22Rv1 (cell line): Measurements from ENCODE around the gene MMP24OS.

Source experiments
- H3K27ac ChIP-seq: fragments of 450-650 bp; 2 replicates; pipeline ENCODE4 v1.5.1; 2017
- ZFX ChIP-seq: fragments of 450-650 bp; IDR thresholded peaks from 2 replicates; pipeline ENCODE4 v1.6.1; 2017; ENCODE audit warnings: antibody characterized with exemption, borderline replicate concordance
- TF ChIP-seq, protein P1 (sequence below): fragments of 450-650 bp; IDR thresholded peaks from 2 replicates; pipeline ENCODE4 v1.5.1; 2017; ENCODE audit warnings: mild to moderate bottlenecking

The MMP24OS gene

GRCh38 chr20:35277531-35278395 lies at the start of gene MMP24OS:
TSS of gene MMP24OS (minus strand) at chr20:35278122. CDS start at chr20:35277929, 193 bp downstream.
- H3K27ac ChIP-seq = peak within 1 kb of the TSS; percentile 87
- no peak for TF ChIP-seq ZFX
- TF ChIP-seq, protein P1, sequence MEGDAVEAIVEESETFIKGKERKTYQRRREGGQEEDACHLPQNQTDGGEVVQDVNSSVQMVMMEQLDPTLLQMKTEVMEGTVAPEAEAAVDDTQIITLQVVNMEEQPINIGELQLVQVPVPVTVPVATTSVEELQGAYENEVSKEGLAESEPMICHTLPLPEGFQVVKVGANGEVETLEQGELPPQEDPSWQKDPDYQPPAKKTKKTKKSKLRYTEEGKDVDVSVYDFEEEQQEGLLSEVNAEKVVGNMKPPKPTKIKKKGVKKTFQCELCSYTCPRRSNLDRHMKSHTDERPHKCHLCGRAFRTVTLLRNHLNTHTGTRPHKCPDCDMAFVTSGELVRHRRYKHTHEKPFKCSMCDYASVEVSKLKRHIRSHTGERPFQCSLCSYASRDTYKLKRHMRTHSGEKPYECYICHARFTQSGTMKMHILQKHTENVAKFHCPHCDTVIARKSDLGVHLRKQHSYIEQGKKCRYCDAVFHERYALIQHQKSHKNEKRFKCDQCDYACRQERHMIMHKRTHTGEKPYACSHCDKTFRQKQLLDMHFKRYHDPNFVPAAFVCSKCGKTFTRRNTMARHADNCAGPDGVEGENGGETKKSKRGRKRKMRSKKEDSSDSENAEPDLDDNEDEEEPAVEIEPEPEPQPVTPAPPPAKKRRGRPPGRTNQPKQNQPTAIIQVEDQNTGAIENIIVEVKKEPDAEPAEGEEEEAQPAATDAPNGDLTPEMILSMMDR = peak; percentile 57

- TF ChIP-seq ZFX = no peak
- TF ChIP-seq, protein P1 = no peak
- H3K27ac ChIP-seq = peak overlapping the region; percentile 23; the same call in 1 of the 2 replicates
Observed at GRCh38 chr20:35327074-35327976, 49.4 kb upstream of the MMP24OS start.

DNA sequence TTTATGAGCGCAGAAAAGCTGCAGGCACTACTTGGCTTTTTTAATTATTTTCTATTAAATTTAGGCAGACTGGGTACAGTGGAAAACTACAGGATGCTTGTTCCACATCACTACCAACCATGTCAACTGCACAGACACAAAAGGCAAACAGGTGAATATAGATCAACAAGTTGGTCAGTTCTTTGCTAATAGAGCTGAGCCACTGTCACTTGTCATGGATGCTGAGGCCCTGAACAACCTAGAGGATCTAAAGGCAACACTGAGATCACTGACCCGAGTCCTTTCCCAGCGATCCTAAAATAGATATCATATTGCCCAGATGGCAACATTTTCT lies 48.8 kb upstream of the MMP24OS start:
- H3K27ac ChIP-seq = peak overlapping the region; percentile 23; the same call in 1 of the 2 replicates
- TF ChIP-seq, protein P1 = no peak

DNA sequence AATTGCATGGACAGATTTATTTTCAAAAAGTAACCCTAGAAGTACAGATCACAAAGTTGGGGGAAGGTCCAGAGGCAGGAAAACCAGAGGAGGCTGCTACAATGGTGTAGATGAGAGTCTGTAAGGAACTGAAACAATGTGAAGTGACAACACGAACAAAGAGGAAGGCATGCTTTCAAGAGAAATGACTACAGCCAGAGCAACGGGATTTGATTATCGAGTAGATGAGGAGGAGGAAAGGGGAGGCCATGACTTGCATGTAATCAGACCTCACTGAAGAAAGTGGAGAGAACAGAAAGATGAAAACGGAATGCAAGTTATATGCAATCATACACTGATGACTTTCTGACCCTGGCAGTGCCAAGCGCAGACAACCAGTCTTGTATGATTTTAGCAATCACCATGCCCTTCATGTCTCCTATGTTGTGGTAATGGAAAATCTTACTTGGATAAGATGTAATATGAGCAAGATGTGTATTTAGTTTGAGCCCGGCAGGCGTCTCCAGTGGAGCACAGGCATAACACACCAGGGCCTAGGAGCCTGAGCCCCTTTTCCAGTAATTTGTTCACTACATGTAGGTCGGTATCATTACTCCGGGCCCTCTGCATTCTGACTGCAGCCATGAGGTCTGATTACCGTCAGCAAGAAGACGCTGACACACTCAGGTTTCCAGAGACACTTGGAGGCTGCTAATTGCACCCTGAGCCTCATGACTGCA lies 48.3 kb upstream of the MMP24OS start:
- H3K27ac ChIP-seq = no peak overlapping the region
- TF ChIP-seq, protein P1 = no peak
- TF ChIP-seq ZFX = no peak

GRCh38 chr20:35325401-35325800 lies 47.5 kb upstream of the MMP24OS start:
- H3K27ac ChIP-seq = no peak overlapping the region
- TF ChIP-seq, protein P1 = no peak
- TF ChIP-seq ZFX = no peak

DNA sequence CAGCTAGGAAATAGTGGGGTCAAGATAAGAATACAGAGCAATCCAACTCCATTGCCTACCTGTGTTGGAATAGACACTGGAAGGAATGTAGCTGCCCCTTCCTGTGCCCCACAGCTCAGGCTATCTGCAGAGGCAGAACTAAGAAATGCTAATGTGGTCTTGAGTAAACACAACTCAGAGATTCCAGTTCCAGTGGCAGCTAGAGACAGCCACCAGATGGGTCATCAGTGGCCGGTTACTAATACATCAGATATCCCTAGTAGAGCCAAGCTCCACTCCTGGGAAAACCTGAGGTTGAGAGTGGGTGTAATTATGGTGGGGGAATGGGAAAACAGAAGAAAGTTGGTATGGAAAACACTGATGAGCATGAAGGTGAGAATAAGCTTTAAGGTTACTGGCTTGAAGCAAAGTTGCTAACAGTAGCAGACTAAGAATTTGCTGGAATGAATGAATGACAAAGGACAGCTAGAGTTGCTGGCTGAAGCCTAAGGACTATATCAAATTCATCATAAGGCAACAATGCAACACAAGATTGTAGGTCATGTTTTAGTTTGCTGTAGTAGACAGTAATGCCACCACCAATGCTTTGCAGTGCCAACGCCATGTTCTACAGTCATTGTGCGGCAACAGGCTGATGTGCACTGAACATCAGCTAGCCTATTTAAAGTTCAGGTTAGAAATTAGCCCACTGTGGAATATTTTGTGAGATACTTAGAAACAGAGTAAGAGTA lies 42.6 kb upstream of the MMP24OS start:
- TF ChIP-seq, protein P1 = no peak
- no peak for TF ChIP-seq ZFX
- H3K27ac ChIP-seq = peak overlapping the region; percentile 74; the same call in 1 of the 2 replicates
